Body of pancreas (tissue), 4 donors: ENCODE data around the gene EFNA3.

Source experiments
- POLR2A ChIP-seq, 3 donors: fragments of 450-650 bp; IDR thresholded peaks; one replicate each; pipeline ENCODE4 v1.6.1; 2016; ENCODE audit warnings: antibody characterized with exemption in 3 of 3, mild to moderate bottlenecking in 2 of 3
- TF ChIP-seq, protein P1 (sequence below), 7 experiments: fragments of 450-650 bp in 4 of 7; fragments of 200-600 bp in 3 of 7; sonication (generic) in 3 of 7; IDR thresholded peaks; one replicate each; pipeline ENCODE4 v1.5.1; 2016 to 2019; ENCODE audit warnings: antibody characterized with exemption in 7 of 7

DNA sequence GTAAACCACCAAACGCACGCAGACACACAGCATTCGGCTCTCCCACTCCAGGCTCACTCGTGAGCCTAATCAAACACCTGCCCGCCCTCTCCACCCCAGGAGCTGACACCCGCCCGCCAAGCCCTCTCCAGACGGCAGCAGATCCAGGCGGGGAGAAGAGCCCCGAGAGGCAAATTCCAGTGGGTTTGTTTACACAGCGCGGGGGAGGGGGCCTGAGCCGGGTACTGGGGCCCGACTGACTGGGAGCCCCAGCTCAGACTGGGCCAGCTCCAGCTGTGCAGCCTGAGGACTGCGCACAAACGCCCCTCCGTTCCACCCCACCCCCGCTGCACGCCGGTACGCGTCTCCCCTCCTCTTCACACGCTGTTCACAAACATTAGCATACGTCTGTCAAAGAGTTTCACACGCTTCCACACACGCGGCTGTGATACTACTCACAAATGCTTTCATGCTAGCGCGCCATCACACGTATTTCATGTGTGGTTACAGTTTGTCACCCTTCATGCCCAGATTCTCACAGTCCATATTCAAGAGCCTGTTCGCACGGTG, 48.0 kb downstream of the EFNA3 start:
- TF ChIP-seq, protein P1, sequence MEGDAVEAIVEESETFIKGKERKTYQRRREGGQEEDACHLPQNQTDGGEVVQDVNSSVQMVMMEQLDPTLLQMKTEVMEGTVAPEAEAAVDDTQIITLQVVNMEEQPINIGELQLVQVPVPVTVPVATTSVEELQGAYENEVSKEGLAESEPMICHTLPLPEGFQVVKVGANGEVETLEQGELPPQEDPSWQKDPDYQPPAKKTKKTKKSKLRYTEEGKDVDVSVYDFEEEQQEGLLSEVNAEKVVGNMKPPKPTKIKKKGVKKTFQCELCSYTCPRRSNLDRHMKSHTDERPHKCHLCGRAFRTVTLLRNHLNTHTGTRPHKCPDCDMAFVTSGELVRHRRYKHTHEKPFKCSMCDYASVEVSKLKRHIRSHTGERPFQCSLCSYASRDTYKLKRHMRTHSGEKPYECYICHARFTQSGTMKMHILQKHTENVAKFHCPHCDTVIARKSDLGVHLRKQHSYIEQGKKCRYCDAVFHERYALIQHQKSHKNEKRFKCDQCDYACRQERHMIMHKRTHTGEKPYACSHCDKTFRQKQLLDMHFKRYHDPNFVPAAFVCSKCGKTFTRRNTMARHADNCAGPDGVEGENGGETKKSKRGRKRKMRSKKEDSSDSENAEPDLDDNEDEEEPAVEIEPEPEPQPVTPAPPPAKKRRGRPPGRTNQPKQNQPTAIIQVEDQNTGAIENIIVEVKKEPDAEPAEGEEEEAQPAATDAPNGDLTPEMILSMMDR (IDR thresholded peaks at IDR 0.05), result peak in 1 of 7 experiments; percentile 16
- no peak for TF ChIP-seq POLR2A (IDR thresholded peaks at IDR 0.05)
